HepG2 (cell line): ENCODE results near the gene B4GALT5. TPM values are rescaled to one million over a fixed set of nuclear protein-coding genes. Genes with fewer than 3 reads are reported as not detected.
A peak's percentile ranks its signal among the peaks of the same experiment; 100 is the strongest.

Source experiments
- ATAC-seq: fragments of 200-7000 bp; cut with Tn5 transposase; 3 replicates; pipeline ENCODE4 v1.9.1; 2020; ENCODE audit warnings: mild to moderate bottlenecking, moderate library complexity
- BruUV-seq: library from RNA; stranded (reverse); fragments of 400-500 nt; replicated peaks from 2 replicates; lab custom pipeline; 2021; lab: Mats Ljungman, UMichigan
- CTCF ChIA-PET: fragments of 300-600 bp; formaldehyde crosslinking; extraction: SDS; loops from one replicate; lab custom pipeline; 2021; ENCODE audit warnings: low total read pairs, inconsistent platforms, low intra/inter-chr PET ratio; lab: Yijun Ruan, JAX
- POLR2A ChIA-PET: fragments of 350-600 bp; sonication (Branson Sonifier 250); formaldehyde crosslinking; loops from one replicate; lab custom pipeline; 2020; ENCODE audit warnings: antibody characterized with exemption, inconsistent platforms; lab: Yijun Ruan, JAX
- DNase-seq: peaks from one replicate; pipeline ENCODE4 v3.0.0-alpha.2; 2015; ENCODE audit warnings: low spot score
- FAIRE-seq: peaks from 3 replicates; lab custom pipeline; 2011; peaks lifted over from hg19 to GRCh38; lab: Jason Lieb, UNC
- H2AFZ ChIP-seq: one replicate; pipeline ENCODE4 v1.6.1; 2011; ENCODE audit warnings: low read length, inconsistent platforms
- H3K27ac ChIP-seq: fragments of 300-600 bp; 3 replicates; pipeline ENCODE4 v1.8.0; 2011; ENCODE audit warnings: mixed run types, mild to moderate bottlenecking, mixed read lengths, low read length, inconsistent platforms; ENCODE audit not compliant: insufficient read depth; ENCODE audit errors: extremely low read length
- H3K27me3 ChIP-seq, 2 experiments: fragments of 200-600 bp in 1 of 2; 2 replicates in 1 of 2; 3 replicates in 1 of 2; pipeline versions ENCODE4 v1.6.0 to v1.8.0; 2011; ENCODE audit warnings: low read length in 2 of 2, mild to moderate bottlenecking in 2 of 2, moderate library complexity in 2 of 2, inconsistent platforms in 1 of 2; ENCODE audit not compliant: insufficient read depth in 2 of 2, control insufficient read depth in 1 of 2
- H3K36me3 ChIP-seq, 2 experiments: fragments of 200-600 bp in 1 of 2; replicated peaks in 1 of 2; 2 replicates in 1 of 2; 3 replicates in 1 of 2; pipeline versions ENCODE4 v1.5.1 to v1.8.0; 2011; ENCODE audit warnings: low read length in 2 of 2, inconsistent platforms in 1 of 2; ENCODE audit not compliant: insufficient read depth in 2 of 2, control insufficient read depth in 1 of 2
- H3K4me1 ChIP-seq: 2 replicates; pipeline ENCODE4 v1.5.1; 2012; ENCODE audit warnings: low read length, inconsistent platforms; ENCODE audit not compliant: insufficient read depth
- H3K4me2 ChIP-seq: 2 replicates; pipeline ENCODE4 v1.6.0; 2011; ENCODE audit warnings: low read depth, low read length, inconsistent platforms
- H3K4me3 ChIP-seq, 3 experiments: fragments of 200-600 bp in 1 of 3; sonication (generic), shearing (Covaris generic) in 1 of 3; replicated peaks in 1 of 3; 2 replicates each; pipeline ENCODE4 v1.5.1; 2011 to 2016; ENCODE audit warnings: low read length in 3 of 3, inconsistent platforms in 2 of 3, low read depth in 2 of 3, mild to moderate bottlenecking in 2 of 3, control low read depth in 1 of 3, mixed read lengths in 1 of 3; ENCODE audit not compliant: insufficient read depth in 1 of 3
- H3K79me2 ChIP-seq: one replicate; pipeline ENCODE4 v1.6.1; 2011; ENCODE audit warnings: low read length, inconsistent platforms; ENCODE audit not compliant: insufficient read depth
- H3K9ac ChIP-seq: 2 replicates; pipeline ENCODE4 v1.6.0; 2011; ENCODE audit warnings: mild to moderate bottlenecking, low read depth, low read length, inconsistent platforms; ENCODE audit not compliant: insufficient read depth
- H3K9me3 ChIP-seq: 2 replicates; pipeline ENCODE4 v1.5.1; 2012; ENCODE audit warnings: mild to moderate bottlenecking, low read length
- H4K20me1 ChIP-seq: 2 replicates; pipeline ENCODE4 v1.6.0; 2011; ENCODE audit warnings: inconsistent platforms, mild to moderate bottlenecking, low read length, moderate library complexity; ENCODE audit not compliant: insufficient read depth
- DMAP1 ChIP-seq: IDR thresholded peaks from 2 replicates; pipeline ENCODE4 v1.6.1; 2016
- ELF4 ChIP-seq: sonication (generic); formaldehyde crosslinking; IDR thresholded peaks from 2 replicates; pipeline ENCODE4 v1.5.0; 2020; ENCODE audit warnings: missing genetic modification reagents, mild to moderate bottlenecking, moderate library complexity, borderline replicate concordance
- EP300 ChIP-seq, 3 experiments: sonication (generic) in 1 of 3; formaldehyde crosslinking in 1 of 3; IDR thresholded peaks; 2 replicates each; pipeline versions ENCODE4 v1.5.1 to v1.6.1; 2011 to 2020; ENCODE audit warnings: low read depth in 2 of 3, low read length in 2 of 3, borderline replicate concordance in 1 of 3, improper control_type of control experiment in 1 of 3, mild to moderate bottlenecking in 1 of 3, missing genetic modification reagents in 1 of 3, moderate library complexity in 1 of 3
- HDAC6 ChIP-seq: fragments of 200-600 bp; sonication (generic); IDR thresholded peaks from 2 replicates; pipeline ENCODE4 v1.7.0; 2017; ENCODE audit warnings: mild to moderate bottlenecking, antibody characterized with exemption, low read length, low read depth
- HMG20A ChIP-seq: IDR thresholded peaks from 2 replicates; pipeline ENCODE4 v1.6.1; 2016; ENCODE audit warnings: borderline replicate concordance
- ISL2 ChIP-seq: sonication (generic); formaldehyde crosslinking; IDR thresholded peaks from 2 replicates; pipeline ENCODE4 v1.5.0; 2020; ENCODE audit warnings: missing genetic modification reagents
- JARID2 ChIP-seq: sonication (generic); formaldehyde crosslinking; IDR thresholded peaks from 2 replicates; pipeline ENCODE4 v1.8.1; 2023; ENCODE audit warnings: missing genetic modification reagents, inconsistent platforms; ENCODE audit not compliant: insufficient replicate concordance
- KMT2A ChIP-seq: sonication (generic); formaldehyde crosslinking; IDR thresholded peaks from 2 replicates; pipeline ENCODE4 v1.4.0; 2020; ENCODE audit warnings: missing genetic modification reagents
- NFIB ChIP-seq: sonication (generic); formaldehyde crosslinking; IDR thresholded peaks from 2 replicates; pipeline ENCODE4 v1.9.0; 2021; ENCODE audit warnings: missing genetic modification reagents, mild to moderate bottlenecking, borderline replicate concordance
- NONO ChIP-seq, 2 experiments: fragments of 450-650 bp in 1 of 2; sonication (generic) in 1 of 2; formaldehyde crosslinking in 1 of 2; IDR thresholded peaks in 1 of 2; conservative IDR thresholded peaks in 1 of 2; 2 replicates each; pipeline versions ENCODE4 v1.6.1 to v1.8.0; 2017 to 2022; ENCODE audit warnings: mild to moderate bottlenecking in 1 of 2, missing genetic modification reagents in 1 of 2, moderate library complexity in 1 of 2
- PHF21A ChIP-seq: sonication (generic); formaldehyde crosslinking; IDR thresholded peaks from 2 replicates; pipeline ENCODE4 v1.5.0; 2020; ENCODE audit warnings: mild to moderate bottlenecking, missing genetic modification reagents
- SIX4 ChIP-seq: sonication (generic); formaldehyde crosslinking; IDR thresholded peaks from 2 replicates; pipeline ENCODE4 v1.4.0; 2020; ENCODE audit warnings: missing genetic modification reagents
- ZNF263 ChIP-seq: sonication (generic); formaldehyde crosslinking; IDR thresholded peaks from 2 replicates; pipeline ENCODE4 v1.4.0; 2020; ENCODE audit warnings: missing genetic modification reagents
- ZNF329 ChIP-seq: sonication (generic); formaldehyde crosslinking; IDR thresholded peaks from 2 replicates; pipeline ENCODE4 v1.9.0; 2021; ENCODE audit warnings: low read depth, mild to moderate bottlenecking, missing genetic modification reagents
- ZNF644 ChIP-seq: IDR thresholded peaks from 2 replicates; pipeline ENCODE4 v1.6.1; 2016; ENCODE audit warnings: low read depth
- ZNF883 ChIP-seq: sonication (generic); formaldehyde crosslinking; IDR thresholded peaks from 2 replicates; pipeline ENCODE4 v1.5.1; 2020; ENCODE audit warnings: mild to moderate bottlenecking, missing genetic modification reagents; ENCODE audit errors: not compliant biosample characterization
- ZSCAN25 ChIP-seq: sonication (generic); formaldehyde crosslinking; IDR thresholded peaks from 2 replicates; pipeline ENCODE4 v1.8.0; 2022; ENCODE audit warnings: mild to moderate bottlenecking, missing genetic modification reagents
- WGBS: methylation state at CpG from one replicate; pipeline ENCODE4 v1.1.6; 2017; ENCODE audit warnings: low lambda C conversion rate; 5-methylcytosine and 5-hydroxymethylcytosine counted together
- in situ Hi-C: cut with HindIII; loops from 2 replicates; pipeline ENCODE4 v1.10.0; 2017; ENCODE audit warnings: low pct_unique_long_range_greater_than_20kb; ENCODE audit not compliant: extremely low pct_ligation_motif_present
- intact Hi-C: fragments of 100-400 bp; cut with micrococcal nuclease; formaldehyde crosslinking; loops from one replicate; pipeline ENCODE4 v1.10.0; 2022; ENCODE audit not compliant: unreplicated experiment
- polyA plus RNA-seq, 8 experiments: library from polyadenylated mRNA; depleted of rRNA in 3 of 8; stranded (reverse) in 7 of 8; unstranded in 1 of 8; fragments of >200 nt; fragmentation: Illumina TruSeq in 4 of 8; extraction: Trizol in 4 of 8; gene quantifications; 2 replicates each; pipeline versions ENCODE4 v1.2.1 to v1.2.3, GENCODE V29; 2011 to 2016; ENCODE audit warnings: low read depth in 4 of 8, missing spikeins in 1 of 8, mixed read lengths in 1 of 8; ENCODE audit not compliant: insufficient read depth in 1 of 8
- total RNA-seq, 5 experiments: library from RNA; depleted of rRNA; stranded (reverse); fragments of >200 nt; fragmentation: Illumina TruSeq; extraction: Trizol; gene quantifications; 2 replicates each; pipeline ENCODE4 v1.2.3, GENCODE V29; 2016; ENCODE audit warnings: low read depth in 1 of 5
- TF ChIP-seq, protein P1 (sequence below): sonication (generic); formaldehyde crosslinking; IDR thresholded peaks from 2 replicates; pipeline ENCODE4 v1.9.0; 2022; ENCODE audit warnings: low read depth, missing genetic modification reagents
- TF ChIP-seq, protein P2 (sequence below): sonication (generic); formaldehyde crosslinking; IDR thresholded peaks from 2 replicates; pipeline ENCODE4 v1.4.0; 2020; ENCODE audit warnings: missing genetic modification reagents
- TF ChIP-seq, protein P3 (sequence below): IDR thresholded peaks from 2 replicates; pipeline ENCODE4 v1.6.1; 2016

B4GALT5 gene
- total and polyA plus RNA-seq, 2 of the 13 experiments (the other 11 are each of a cell fraction or from before 2014, with no cell fraction given) = 27.3 to 30.9 TPM

DNA sequence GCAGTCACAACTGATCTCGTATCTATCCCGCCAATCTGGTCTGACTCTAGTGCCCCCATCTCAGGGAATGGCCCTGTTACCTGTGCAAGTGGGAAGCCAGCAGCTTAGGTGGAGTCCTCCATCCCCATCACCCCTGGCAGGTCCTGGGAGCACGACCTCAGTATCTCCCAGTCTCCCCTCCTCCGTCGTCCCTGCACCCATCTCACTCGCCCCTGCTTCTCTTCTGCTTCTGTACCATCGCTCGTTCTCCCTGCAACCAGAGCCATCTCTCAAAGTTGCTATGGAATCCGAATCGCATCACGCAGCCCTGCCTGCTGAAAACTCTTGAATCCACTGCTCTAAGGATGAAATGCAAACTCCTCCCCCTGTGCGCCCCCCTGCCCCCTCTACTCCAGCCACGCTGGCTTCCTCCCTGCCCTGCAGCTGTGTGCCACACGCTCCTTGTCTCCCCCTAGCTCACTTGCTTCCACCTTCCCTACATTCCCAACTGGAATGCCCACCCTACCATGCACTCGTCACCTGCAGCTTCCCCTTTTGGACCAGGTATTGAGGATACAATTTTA lies 81.7 kb downstream of the B4GALT5 start:
- in situ Hi-C loops = no loop called here
- CTCF ChIA-PET = no interaction called here
- H3K9me3 ChIP-seq = no peaks in the 10 kb centered on the region
- TF ChIP-seq HDAC6 (no peak), ZNF644 (CRISPR knock-in tag) (no peak), ZNF263 (peak; percentile 3), HMG20A (CRISPR knock-in tag) (no peak), PHF21A (no peak), ELF4 (CRISPR knock-in tag) (no peak), ZNF329 (CRISPR knock-in tag) (no peak), DMAP1 (CRISPR knock-in tag) (no peak), ZNF883 (no peak), ISL2 (CRISPR knock-in tag) (no peak), ZSCAN25 (CRISPR knock-in tag) (peak; percentile 85), SIX4 (CRISPR knock-in tag) (no peak), EP300 (IDR thresholded peaks at IDR 0.05; ENCODE audit: low read depth in 2 of 2, low read length in 2 of 2) (no peak), EP300 (CRISPR knock-in tag; IDR thresholded peaks at IDR 0.05; ENCODE audit: borderline replicate concordance) (no peak), JARID2 (CRISPR knock-in tag) (no peak), NFIB (CRISPR knock-in tag) (0 out of 2 replicates have a peak, but pooled peaks have one; percentile 55), NONO (IDR thresholded peaks at IDR 0.05) (no peak), NONO (CRISPR knock-in tag; conservative IDR thresholded peaks at IDR 0.05) (0 out of 2 replicates have a peak, but pooled peaks have one; percentile 8), KMT2A (no peak)
- TF ChIP-seq, protein P1, sequence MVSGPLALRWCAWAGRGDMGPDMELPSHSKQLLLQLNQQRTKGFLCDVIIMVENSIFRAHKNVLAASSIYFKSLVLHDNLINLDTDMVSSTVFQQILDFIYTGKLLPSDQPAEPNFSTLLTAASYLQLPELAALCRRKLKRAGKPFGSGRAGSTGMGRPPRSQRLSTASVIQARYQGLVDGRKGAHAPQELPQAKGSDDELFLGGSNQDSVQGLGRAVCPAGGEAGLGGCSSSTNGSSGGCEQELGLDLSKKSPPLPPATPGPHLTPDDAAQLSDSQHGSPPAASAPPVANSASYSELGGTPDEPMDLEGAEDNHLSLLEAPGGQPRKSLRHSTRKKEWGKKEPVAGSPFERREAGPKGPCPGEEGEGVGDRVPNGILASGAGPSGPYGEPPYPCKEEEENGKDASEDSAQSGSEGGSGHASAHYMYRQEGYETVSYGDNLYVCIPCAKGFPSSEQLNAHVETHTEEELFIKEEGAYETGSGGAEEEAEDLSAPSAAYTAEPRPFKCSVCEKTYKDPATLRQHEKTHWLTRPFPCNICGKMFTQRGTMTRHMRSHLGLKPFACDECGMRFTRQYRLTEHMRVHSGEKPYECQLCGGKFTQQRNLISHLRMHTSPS = no peak
- TF ChIP-seq, protein P2, sequence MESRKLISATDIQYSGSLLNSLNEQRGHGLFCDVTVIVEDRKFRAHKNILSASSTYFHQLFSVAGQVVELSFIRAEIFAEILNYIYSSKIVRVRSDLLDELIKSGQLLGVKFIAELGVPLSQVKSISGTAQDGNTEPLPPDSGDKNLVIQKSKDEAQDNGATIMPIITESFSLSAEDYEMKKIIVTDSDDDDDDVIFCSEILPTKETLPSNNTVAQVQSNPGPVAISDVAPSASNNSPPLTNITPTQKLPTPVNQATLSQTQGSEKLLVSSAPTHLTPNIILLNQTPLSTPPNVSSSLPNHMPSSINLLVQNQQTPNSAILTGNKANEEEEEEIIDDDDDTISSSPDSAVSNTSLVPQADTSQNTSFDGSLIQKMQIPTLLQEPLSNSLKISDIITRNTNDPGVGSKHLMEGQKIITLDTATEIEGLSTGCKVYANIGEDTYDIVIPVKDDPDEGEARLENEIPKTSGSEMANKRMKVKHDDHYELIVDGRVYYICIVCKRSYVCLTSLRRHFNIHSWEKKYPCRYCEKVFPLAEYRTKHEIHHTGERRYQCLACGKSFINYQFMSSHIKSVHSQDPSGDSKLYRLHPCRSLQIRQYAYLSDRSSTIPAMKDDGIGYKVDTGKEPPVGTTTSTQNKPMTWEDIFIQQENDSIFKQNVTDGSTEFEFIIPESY (CRISPR knock-in tag) = 0 out of 2 replicates have a peak, but pooled peaks have one; percentile 17
- TF ChIP-seq, protein P3, sequence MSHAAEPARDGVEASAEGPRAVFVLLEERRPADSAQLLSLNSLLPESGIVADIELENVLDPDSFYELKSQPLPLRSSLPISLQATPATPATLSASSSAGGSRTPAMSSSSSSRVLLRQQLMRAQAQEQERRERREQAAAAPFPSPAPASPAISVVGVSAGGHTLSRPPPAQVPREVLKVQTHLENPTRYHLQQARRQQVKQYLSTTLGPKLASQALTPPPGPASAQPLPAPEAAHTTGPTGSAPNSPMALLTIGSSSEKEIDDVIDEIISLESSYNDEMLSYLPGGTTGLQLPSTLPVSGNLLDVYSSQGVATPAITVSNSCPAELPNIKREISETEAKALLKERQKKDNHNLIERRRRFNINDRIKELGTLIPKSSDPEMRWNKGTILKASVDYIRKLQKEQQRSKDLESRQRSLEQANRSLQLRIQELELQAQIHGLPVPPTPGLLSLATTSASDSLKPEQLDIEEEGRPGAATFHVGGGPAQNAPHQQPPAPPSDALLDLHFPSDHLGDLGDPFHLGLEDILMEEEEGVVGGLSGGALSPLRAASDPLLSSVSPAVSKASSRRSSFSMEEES = no peak

More for the DNA sequence above, 81.7 kb downstream of the B4GALT5 start:
- FAIRE-seq = no peak
- Histone ChIP-seq H3K79me2 (no peaks in the 10 kb centered on the region), H3K4me3 (no peak overlapping the region), H3K27me3 (no peaks in the 10 kb centered on the region), H2AFZ (no peak overlapping the region), H4K20me1 (no peaks in the 10 kb centered on the region), H3K36me3 (peaks cover 21 to 37% of the 10 kb centered on the region in 2 experiments), H3K9ac (no peak overlapping the region), H3K4me1 (peaks cover 28% of the 10 kb centered on the region), H3K4me2 (no peak overlapping the region), H3K27ac (no peak overlapping the region)
- intact Hi-C loops = no loop called here
- WGBS = 91% methylated on average over 15 of the region's 15 CpGs
- DNase-seq = no peak
- no TSS peak for BruUV-seq
- POLR2A ChIA-PET = interaction anchor here (0.6 kb wide), 1 partner anchor 355 kb away, joined by 3 read pairs; no protein-coding TSS in a partner anchor
- peak; percentile 11; the same call in 2 of the 3 replicates for ATAC-seq
